Breast epithelium (tissue), 3 donors: ENCODE data around the gene MSH2.

Source experiments
- CTCF ChIP-seq, 3 donors: fragments of 450-650 bp; IDR thresholded peaks; one replicate each; pipeline ENCODE4 v1.5.1; 2016 to 2017; ENCODE audit warnings: antibody characterized with exemption in 3 of 3, mild to moderate bottlenecking in 3 of 3, moderate library complexity in 3 of 3
- POLR2A ChIP-seq: fragments of 450-650 bp; IDR thresholded peaks from one replicate; pipeline ENCODE4 v1.6.1; 2016; ENCODE audit warnings: antibody characterized with exemption, mild to moderate bottlenecking, moderate library complexity

GRCh38 chr2:47493317-47494035 lies 90.5 kb downstream of the MSH2 start:
- TF ChIP-seq CTCF (IDR thresholded peaks at IDR 0.05) (no peak), POLR2A (no peak)
